Measurements from ENCODE around the gene CD151.

The CD151 gene

DNA sequence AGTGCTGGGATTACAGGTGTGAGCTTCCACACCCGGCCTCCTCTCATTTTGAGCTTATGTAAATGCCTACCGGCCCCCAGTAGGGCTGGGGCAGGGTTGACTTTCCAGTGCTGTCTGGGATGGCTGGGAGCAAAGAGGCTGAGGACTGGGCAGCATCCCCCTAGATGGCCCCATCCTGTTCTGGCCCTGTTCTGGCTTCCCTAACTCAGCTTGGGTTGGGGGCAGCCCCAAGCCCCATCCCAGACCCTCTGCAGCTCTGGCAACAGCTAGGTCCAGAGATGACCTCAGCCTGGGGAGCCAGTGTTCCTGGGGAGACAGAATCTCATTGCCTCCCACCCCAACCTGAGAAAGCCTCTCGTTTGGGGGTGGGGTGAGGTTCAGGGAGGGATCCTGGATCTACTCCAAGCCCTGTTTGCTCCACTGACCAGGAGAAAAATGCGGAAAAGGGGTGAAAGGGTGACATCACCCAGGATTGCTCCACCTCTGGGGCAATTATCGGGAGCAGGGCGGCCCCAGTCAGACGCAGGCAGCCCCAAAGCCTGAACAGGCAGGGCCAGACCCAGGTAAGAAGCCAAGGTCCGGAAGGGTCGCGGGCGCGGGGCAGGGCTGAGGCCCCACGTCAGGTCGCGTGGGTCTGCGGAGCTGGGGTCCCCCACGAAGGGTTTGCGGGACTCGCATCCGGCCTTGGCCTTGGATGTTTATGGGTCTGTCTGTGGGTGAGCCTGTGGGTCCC is 14.2 kb upstream of the CD151 start, which contains the start of gene PNPLA2:
PNPLA2 (plus strand) TSS at position 519 of the 733 bp plus-strand sequence. CDS start 805 bp downstream, outside the sequence.
- DNase-seq (ENCODE audit: insufficient read length, low spot score) (no peak), FAIRE-seq (no peak)
- TF ChIP-seq, protein P1, sequence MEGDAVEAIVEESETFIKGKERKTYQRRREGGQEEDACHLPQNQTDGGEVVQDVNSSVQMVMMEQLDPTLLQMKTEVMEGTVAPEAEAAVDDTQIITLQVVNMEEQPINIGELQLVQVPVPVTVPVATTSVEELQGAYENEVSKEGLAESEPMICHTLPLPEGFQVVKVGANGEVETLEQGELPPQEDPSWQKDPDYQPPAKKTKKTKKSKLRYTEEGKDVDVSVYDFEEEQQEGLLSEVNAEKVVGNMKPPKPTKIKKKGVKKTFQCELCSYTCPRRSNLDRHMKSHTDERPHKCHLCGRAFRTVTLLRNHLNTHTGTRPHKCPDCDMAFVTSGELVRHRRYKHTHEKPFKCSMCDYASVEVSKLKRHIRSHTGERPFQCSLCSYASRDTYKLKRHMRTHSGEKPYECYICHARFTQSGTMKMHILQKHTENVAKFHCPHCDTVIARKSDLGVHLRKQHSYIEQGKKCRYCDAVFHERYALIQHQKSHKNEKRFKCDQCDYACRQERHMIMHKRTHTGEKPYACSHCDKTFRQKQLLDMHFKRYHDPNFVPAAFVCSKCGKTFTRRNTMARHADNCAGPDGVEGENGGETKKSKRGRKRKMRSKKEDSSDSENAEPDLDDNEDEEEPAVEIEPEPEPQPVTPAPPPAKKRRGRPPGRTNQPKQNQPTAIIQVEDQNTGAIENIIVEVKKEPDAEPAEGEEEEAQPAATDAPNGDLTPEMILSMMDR (IDR thresholded peaks at IDR 0.05; ENCODE audit: insufficient read depth, missing control alignments): no peak

DNA sequence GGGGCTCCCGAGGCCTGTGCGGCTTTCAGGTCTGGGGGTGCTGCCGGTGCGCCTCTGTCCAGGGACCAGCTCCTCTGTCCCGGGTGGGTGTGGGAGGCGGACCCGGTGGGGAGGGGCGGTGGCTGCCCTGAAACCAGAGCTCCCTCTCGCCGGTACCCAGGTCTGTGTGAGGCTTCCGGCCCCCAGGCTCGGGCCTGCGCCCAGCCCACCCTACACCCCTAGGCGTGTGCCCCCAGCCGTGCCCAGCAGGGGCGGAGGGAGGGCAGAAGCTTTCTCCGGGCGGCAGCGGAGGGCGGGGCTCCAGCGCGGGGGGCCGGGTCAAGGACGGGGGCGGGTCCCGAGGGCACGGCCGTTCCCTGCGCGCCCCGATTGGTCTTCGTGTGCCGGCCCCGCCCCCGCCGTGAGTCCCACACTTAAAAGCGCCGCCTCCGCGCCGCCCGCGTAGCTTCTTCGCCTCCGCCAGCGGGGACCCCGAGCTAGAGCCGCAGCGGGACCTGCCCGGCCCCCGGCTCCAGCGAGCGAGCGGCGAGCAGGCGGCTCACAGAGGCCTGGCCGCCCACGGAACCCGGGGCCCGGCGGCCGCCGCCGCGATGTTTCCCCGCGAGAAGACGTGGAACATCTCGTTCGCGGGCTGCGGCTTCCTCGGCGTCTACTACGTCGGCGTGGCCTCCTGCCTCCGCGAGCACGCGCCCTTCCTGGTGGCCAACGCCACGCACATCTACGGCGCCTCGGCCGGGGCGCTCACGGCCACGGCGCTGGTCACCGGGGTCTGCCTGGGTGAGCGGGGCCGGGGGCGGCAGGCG is 13.4 kb upstream of the CD151 start:
- FAIRE-seq (no peak), DNase-seq (ENCODE audit: insufficient read length, low spot score) (no peak)
- TF ChIP-seq, protein P1 (IDR thresholded peaks at IDR 0.05; ENCODE audit: insufficient read depth, missing control alignments): no peak

DNA sequence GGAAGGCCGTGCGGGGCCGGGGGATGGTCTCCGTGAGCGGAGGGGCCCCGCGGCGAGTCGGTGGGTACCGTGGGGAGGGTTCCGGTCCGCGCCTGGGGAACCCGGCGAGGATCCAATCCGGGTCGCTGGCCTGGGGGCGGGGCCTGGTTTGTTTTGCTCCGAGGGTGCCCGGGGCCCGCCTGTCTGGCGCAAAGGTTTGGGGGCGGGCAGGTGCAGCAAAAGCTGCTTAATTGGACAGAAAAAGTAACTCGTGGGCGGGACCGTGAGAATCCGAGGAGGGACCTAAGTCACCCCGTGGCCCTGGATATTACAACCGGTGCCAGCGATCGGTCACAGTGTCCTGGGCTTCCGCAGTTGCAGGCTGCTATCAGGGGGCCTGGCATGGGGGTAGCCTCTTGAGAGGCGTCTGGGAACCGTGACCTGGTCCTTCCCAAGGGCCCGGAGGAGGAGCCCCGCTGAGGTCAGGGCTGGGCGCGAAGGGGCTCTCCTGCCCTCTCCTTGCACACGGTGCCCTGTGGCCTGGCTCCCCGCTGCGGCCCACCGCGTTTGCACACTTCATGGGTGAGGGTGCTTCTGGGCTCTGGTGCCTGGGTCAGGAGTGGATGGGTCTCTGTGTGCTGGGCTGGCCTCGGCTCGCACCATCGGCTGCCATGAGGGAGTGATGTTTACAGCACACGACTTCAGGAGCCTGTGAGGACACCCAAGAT is 12.7 kb upstream of the CD151 start:
- TF ChIP-seq, protein P1 (IDR thresholded peaks at IDR 0.05; ENCODE audit: insufficient read depth, missing control alignments): no peak
- no peak for FAIRE-seq
- DNase-seq (ENCODE audit: insufficient read length, low spot score): no peak

DNA sequence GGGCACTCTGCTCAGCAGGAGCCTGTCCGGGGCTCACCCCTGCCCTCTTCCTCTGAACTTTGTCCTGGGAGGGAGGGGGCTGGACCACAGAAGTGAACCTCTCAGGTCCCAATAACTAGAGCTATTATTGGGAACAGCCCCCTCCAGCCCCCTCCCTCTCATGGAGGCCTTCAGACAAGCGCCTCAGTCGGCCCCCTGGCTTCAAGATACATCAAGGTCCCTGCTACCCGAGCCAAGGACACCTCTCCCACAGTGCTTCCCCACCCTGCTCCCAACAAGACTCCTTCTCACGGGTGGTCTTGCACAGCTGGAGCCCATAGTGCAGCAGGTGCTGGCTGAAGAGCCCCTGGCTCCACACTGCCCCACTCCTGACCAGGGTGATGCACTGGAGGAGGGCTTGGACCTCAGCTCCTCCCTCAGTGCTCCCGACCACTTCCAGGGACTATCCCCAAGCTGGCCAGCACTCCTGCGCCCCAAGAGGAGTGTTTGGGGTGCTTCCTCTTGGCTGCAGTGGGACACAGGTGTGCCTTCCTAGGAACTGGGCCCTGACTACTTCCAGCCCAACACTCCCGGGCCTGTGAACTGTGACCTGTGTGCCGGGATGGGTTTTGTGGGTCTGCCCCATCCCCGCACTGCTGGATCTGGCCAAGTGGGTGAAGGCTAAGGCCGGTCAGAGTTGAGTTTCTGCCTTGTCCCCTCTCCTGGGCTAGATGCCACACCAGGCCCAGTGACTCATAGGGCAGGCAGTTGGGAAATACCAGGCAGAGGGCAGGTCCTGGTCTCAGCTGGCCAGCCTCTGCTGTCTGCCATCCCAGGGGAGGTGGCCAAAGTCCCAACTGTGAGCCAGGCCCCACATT is 11.9 kb upstream of the CD151 start:
- no peak for DNase-seq (ENCODE audit: insufficient read length, low spot score)
- no peak for FAIRE-seq
- TF ChIP-seq, protein P1 (IDR thresholded peaks at IDR 0.05; ENCODE audit: insufficient read depth, missing control alignments): no peak

DNA sequence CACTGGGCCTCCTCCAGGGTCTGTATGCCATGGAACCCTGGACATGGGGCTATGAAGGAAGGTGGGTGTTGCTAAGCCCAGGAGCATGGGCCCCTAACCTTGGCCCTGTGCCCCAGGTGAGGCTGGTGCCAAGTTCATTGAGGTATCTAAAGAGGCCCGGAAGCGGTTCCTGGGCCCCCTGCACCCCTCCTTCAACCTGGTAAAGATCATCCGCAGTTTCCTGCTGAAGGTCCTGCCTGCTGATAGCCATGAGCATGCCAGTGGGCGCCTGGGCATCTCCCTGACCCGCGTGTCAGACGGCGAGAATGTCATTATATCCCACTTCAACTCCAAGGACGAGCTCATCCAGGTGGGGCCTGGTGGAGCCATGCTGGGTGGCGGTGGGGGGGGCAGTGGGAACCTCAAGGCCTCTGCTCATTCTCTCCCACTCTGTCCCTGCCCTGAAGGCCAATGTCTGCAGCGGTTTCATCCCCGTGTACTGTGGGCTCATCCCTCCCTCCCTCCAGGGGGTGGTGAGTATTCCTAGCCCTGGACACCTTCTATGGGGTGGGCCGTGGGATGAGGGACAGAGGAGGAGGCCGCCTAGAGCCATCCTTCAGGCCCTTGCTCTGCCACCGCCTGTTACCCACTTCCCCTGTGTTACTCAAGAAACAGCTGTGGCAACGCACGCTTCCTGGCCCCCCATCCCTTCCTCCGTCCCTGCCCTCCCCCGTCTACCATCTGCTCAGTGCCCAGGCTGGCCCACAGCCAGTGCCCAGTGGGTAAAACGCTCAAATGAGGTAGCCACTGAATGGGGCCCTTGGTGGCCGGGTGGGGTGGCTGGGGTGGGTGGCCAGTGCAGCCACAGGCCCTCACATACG is 11.0 kb upstream of the CD151 start:
- DNase-seq (ENCODE audit: insufficient read length, low spot score) (no peak), FAIRE-seq (no peak)
- TF ChIP-seq, protein P1 (IDR thresholded peaks at IDR 0.05; ENCODE audit: insufficient read depth, missing control alignments): no peak
